B cell (primary cell): Measurements from ENCODE around the gene TEPSIN. TPM values are rescaled to one million over a fixed set of nuclear protein-coding genes. Genes with fewer than 3 reads are reported as not detected.

Experiments used
- ATAC-seq: fragments of 200-7000 bp; cut with Tn5 transposase; one replicate; pipeline ENCODE4 v1.10.0; 2021; ENCODE audit warnings: low read depth, mild to moderate bottlenecking, moderate number of reproducible peaks, moderate library complexity
- CTCF ChIA-PET: fragments of 350-600 bp; sonication (Branson Sonifier 250); formaldehyde crosslinking; loops from one replicate; lab custom pipeline; 2021; ENCODE audit warnings: antibody characterized with exemption, inconsistent platforms; lab: Charles Lee
- POLR2A ChIA-PET: fragments of 350-600 bp; sonication (Branson Sonifier 250); formaldehyde crosslinking; loops from one replicate; lab custom pipeline; 2021; ENCODE audit warnings: antibody characterized with exemption; lab: Charles Lee
- DNase-seq: peaks from one replicate; pipeline ENCODE4 v3.0.0; 2013
- H2AFZ ChIP-seq: 2 replicates; pipeline ENCODE4 v1.6.1; 2012; ENCODE audit warnings: mild to moderate bottlenecking, low read depth, low read length; ENCODE audit not compliant: insufficient read depth, poor library complexity, severe bottlenecking
- H3K27ac ChIP-seq, 2 donors: 1 replicate in 1 of 2; 2 replicates in 1 of 2; pipeline ENCODE4 v1.5.1; 2012 to 2013; ENCODE audit warnings: low read length in 2 of 2, mild to moderate bottlenecking in 2 of 2, moderate library complexity in 1 of 2
- H3K27me3 ChIP-seq, 4 experiments: fragments of 200-600 bp in 1 of 4; sonication (generic) in 1 of 4; replicated peaks in 1 of 4; 1 replicate in 2 of 4; 2 replicates in 2 of 4; pipeline versions ENCODE4 v1.6.1 to v1.7.0; 2013 to 2016; ENCODE audit warnings: low read length in 3 of 4, mild to moderate bottlenecking in 2 of 4, mixed read lengths in 1 of 4, moderate library complexity in 1 of 4; ENCODE audit not compliant: insufficient read depth in 4 of 4, control insufficient read depth in 3 of 4; ENCODE audit errors: control extremely low read depth in 1 of 4
- H3K36me3 ChIP-seq, 2 experiments: replicated peaks in 1 of 2; 1 replicate in 1 of 2; 2 replicates in 1 of 2; pipeline versions ENCODE4 v1.6.1 to v1.7.1; 2013; ENCODE audit warnings: low read length in 1 of 2; ENCODE audit not compliant: insufficient read depth in 2 of 2, control insufficient read depth in 1 of 2; ENCODE audit errors: control extremely low read depth in 1 of 2, extremely low read depth in 1 of 2
- H3K4me1 ChIP-seq, 2 donors: fragments of 200-600 bp in 1 of 2; sonication (generic) in 1 of 2; 1 replicate in 1 of 2; 2 replicates in 1 of 2; pipeline versions ENCODE4 v1.5.1 to v1.6.1; 2013 to 2017; ENCODE audit warnings: low read length in 2 of 2; ENCODE audit not compliant: control insufficient read depth in 2 of 2, insufficient read depth in 2 of 2
- H3K4me2 ChIP-seq: replicated peaks from 2 replicates; pipeline ENCODE3; 2012; ENCODE audit warnings: mild to moderate bottlenecking, low read depth, low read length; ENCODE audit not compliant: poor library complexity, severe bottlenecking
- H3K4me3 ChIP-seq, 5 experiments: fragments of 200-600 bp in 1 of 5; sonication (generic) in 1 of 5; 1 replicate in 3 of 5; 2 replicates in 2 of 5; pipeline versions ENCODE4 v1.5.1 to v1.7.0; 2011 to 2016; ENCODE audit warnings: low read length in 4 of 5, mild to moderate bottlenecking in 4 of 5, low read depth in 2 of 5, control low read depth in 1 of 5, moderate library complexity in 1 of 5; ENCODE audit not compliant: insufficient read depth in 1 of 5; ENCODE audit errors: control extremely low read depth in 1 of 5, extremely low read depth in 1 of 5
- H3K79me2 ChIP-seq: fragments of 200-600 bp; sonication (generic); one replicate; pipeline ENCODE4 v1.6.0; 2016; ENCODE audit warnings: low read length; ENCODE audit not compliant: control insufficient read depth, insufficient read depth
- H3K9ac ChIP-seq: fragments of 200-600 bp; sonication (generic); 2 replicates; pipeline ENCODE4 v1.6.1; 2017; ENCODE audit warnings: mild to moderate bottlenecking, low read length, moderate library complexity
- H3K9me3 ChIP-seq, 3 donors: one replicate each; pipeline versions ENCODE4 v1.6.1 to v1.7.1; 2013; ENCODE audit warnings: low read length in 2 of 3; ENCODE audit not compliant: control insufficient read depth in 2 of 3, insufficient read depth in 1 of 3; ENCODE audit errors: control extremely low read depth in 1 of 3
- H4K20me1 ChIP-seq: 2 replicates; pipeline ENCODE4 v1.6.0; 2012; ENCODE audit warnings: mild to moderate bottlenecking, low read length; ENCODE audit not compliant: insufficient read depth, control insufficient read depth, poor library complexity, severe bottlenecking
- H3K27ac Mint-ChIP-seq: one replicate; pipeline ENCODE4 v1.8.0; 2021; ENCODE audit warnings: mixed read lengths
- H3K27me3 Mint-ChIP-seq: one replicate; pipeline ENCODE4 v1.8.0; 2021; ENCODE audit warnings: mixed read lengths
- H3K4me1 Mint-ChIP-seq: one replicate; pipeline ENCODE4 v1.8.0; 2021; ENCODE audit warnings: mixed read lengths
- H3K4me3 Mint-ChIP-seq: one replicate; pipeline ENCODE4 v1.8.0; 2021; ENCODE audit warnings: mixed read lengths
- H3K9me3 Mint-ChIP-seq: one replicate; pipeline ENCODE4 v1.8.0; 2022; ENCODE audit warnings: mixed read lengths; ENCODE audit not compliant: insufficient read depth
- CTCF ChIP-seq: fragments of 200-600 bp; IDR thresholded peaks from one replicate; pipeline ENCODE4 v1.8.0; 2022; ENCODE audit warnings: antibody characterized with exemption, mild to moderate bottlenecking
- EZH2 ChIP-seq: IDR thresholded peaks from 2 replicates; pipeline ENCODE4 v1.6.1; 2012; ENCODE audit warnings: borderline replicate concordance, low read depth, mild to moderate bottlenecking, moderate library complexity, low read length; ENCODE audit not compliant: insufficient read depth, poor library complexity, severe bottlenecking
- WGBS: methylation state at CpG from one replicate; pipeline ENCODE4 v1.1.5; 2013; ENCODE audit warnings: missing lambda C conversion rate; ENCODE audit not compliant: insufficient coverage; 5-methylcytosine and 5-hydroxymethylcytosine counted together
- intact Hi-C: fragments of 100-400 bp; cut with micrococcal nuclease; formaldehyde crosslinking; loops from one replicate; pipeline ENCODE4 v1.10.0; 2022
- polyA plus RNA-seq: library from polyadenylated mRNA; depleted of rRNA; stranded (reverse); fragments of >200 nt; gene quantifications from 2 replicates; pipeline ENCODE4 v1.2.3, GENCODE V29; 2012
- total RNA-seq, 2 donors: library from RNA; stranded (reverse); fragments of 120-200 nt in 1 of 2; gene quantifications; 1 replicate in 1 of 2; 2 replicates in 1 of 2; pipeline versions ENCODE4 v1.2.3 to v1.2.4, GENCODE V29; 2013 to 2022

TEPSIN gene
- total and polyA plus RNA-seq, 2 donors (not counting 1 experiment from before 2014, with no cell fraction given): 180 to 273 TPM

GRCh38 chr17:81221842-81222619, 16.8 kb downstream of the TEPSIN start:
- Histone ChIP-seq H3K27ac (peak overlapping the region in 1 of 2 donors; percentile 38), H3K4me2 (peak overlapping the region; percentile 87), H4K20me1 (peaks cover 9% of the 10 kb centered on the region), H3K4me1 (peaks cover 18 to 25% of the 10 kb centered on the region in 2 donors), H2AFZ (peak overlapping the region; percentile 85), H3K9ac (peak overlapping the region; percentile 74), H3K4me3 (peak overlapping the region in 4 of 5 experiments; percentile 51 to 76 (median 64)), H3K79me2 (peaks cover 17% of the 10 kb centered on the region), H3K9me3 (peaks cover 0 to 4% (median 0%) of the 10 kb centered on the region in 3 donors), H3K36me3 (peaks cover 0 to 14% of the 10 kb centered on the region in 2 experiments), H3K27me3 (no peaks in the 10 kb centered on the region)
- ChIA-PET POLR2A (interaction anchor here (0.7 to 1.3 kb wide), 3 partner anchors 17 to 330 kb away, joined by 4 to 18 read pairs (median 6); partner anchors contain the start of genes FAAP100, NDUFAF8 and TEPSIN), CTCF (interaction anchor here (1.2 to 1.4 kb wide), 2 partner anchors 18 to 80 kb away, joined by 4 to 12 read pairs; partner anchors contain the start of genes NDUFAF8 and TEPSIN)
- Mint-ChIP-seq H3K9me3 (no peaks in the 10 kb centered on the region), H3K27me3 (no peaks in the 10 kb centered on the region), H3K4me3 (peak overlapping the region; percentile 91), H3K4me1 (peaks cover 25% of the 10 kb centered on the region), H3K27ac (no peak overlapping the region)
- TF ChIP-seq EZH2 (no peak), CTCF (no peak)
- ATAC-seq: no peak
- no peak for DNase-seq
- 50% methylated on average over 20 of the region's 24 CpGs for WGBS
- intact Hi-C loops: loop anchor here (2.0 to 5.0 kb wide), 3 partner anchors 80 to 1075 kb away; partner anchors contain the start of genes EIF4A3 and RNF213

GRCh38 chr17:81221371-81221841, 17.4 kb downstream of the TEPSIN start:
- H3K27ac ChIP-seq: no peak overlapping the region
- ChIA-PET CTCF (interaction anchor here (0.7 kb wide), 1 partner anchor 120 kb away, joined by 3 read pairs; no protein-coding TSS in a partner anchor), POLR2A (no interaction called here)
- intact Hi-C loops: loop anchor here (5.0 kb wide), 2 partner anchors 79 to 959 kb away; partner anchors contain the start of gene RNF213
- H3K27me3 ChIP-seq: no peaks in the 10 kb centered on the region
- no peak overlapping the region for H3K9ac ChIP-seq
- H3K4me1 Mint-ChIP-seq: peaks cover 23% of the 10 kb centered on the region
- TF ChIP-seq CTCF (no peak), EZH2 (no peak)
- peaks cover 0 to 14% of the 10 kb centered on the region in 2 experiments for H3K36me3 ChIP-seq
- no peak overlapping the region for H2AFZ ChIP-seq
- H3K4me3 ChIP-seq: no peak overlapping the region
- ATAC-seq (no peak), DNase-seq (no peak)
- WGBS: 92% methylated on average over 9 of the region's 11 CpGs
- no peaks in the 10 kb centered on the region for H3K9me3 ChIP-seq
- peaks cover 18 to 24% of the 10 kb centered on the region in 2 donors for H3K4me1 ChIP-seq
- peak overlapping the region; percentile 87 for H3K4me2 ChIP-seq
- H3K4me3 Mint-ChIP-seq: peak overlapping the region; percentile 91
- peaks cover 9% of the 10 kb centered on the region for H4K20me1 ChIP-seq
- no peak overlapping the region for H3K27ac Mint-ChIP-seq
- no peaks in the 10 kb centered on the region for H3K27me3 Mint-ChIP-seq
- H3K79me2 ChIP-seq: peaks cover 17% of the 10 kb centered on the region
- no peaks in the 10 kb centered on the region for H3K9me3 Mint-ChIP-seq
